Measurements from ENCODE around the gene SYT5. TPM values are rescaled to one million over a fixed set of nuclear protein-coding genes. Genes with fewer than 3 reads are reported as not detected.

SYT5 gene
- total and polyA plus RNA-seq, 11 donors = 0.15 TPM; not detected in 10

Small RNA genes lying within 50 kb of the gene (microRNA-seq; reads per million reads assigned to microRNA genes)
- gene MIR7975 = 0 to 0.06 (median 0) reads per million in 4 donors

Other genes with a start within 250 kb of the SYT5 start
- gene NLRP7, start 232.8 kb downstream of the SYT5 start, total RNA-seq = not detected
- not detected for gene NLRP7, start 232.8 kb downstream of the SYT5 start, polyA plus RNA-seq
- gene NLRP2, start 213.9 kb downstream of the SYT5 start, total RNA-seq = 1 to 10 TPM in 1 of 9 donors, under 1 TPM in 4, not detected in 4; 0.12 to 5.5 (median 0.79) TPM
- gene NLRP2, start 213.9 kb downstream of the SYT5 start, polyA plus RNA-seq = under 1 TPM in 1 of 2 donors, not detected in 1; 0.07 TPM
- 1 to 10 TPM in 1 of 9 donors, under 1 TPM in 7, not detected in 1; 0.24 to 1.7 (median 0.51) TPM for gene GP6, start 142.0 kb downstream of the SYT5 start, total RNA-seq
- under 1 TPM; 0.65 to 0.88 TPM for gene GP6, start 142.0 kb downstream of the SYT5 start, polyA plus RNA-seq
- 10 to 100 TPM; 29.3 to 60.7 (median 43.0) TPM for gene RDH13, start 117.1 kb downstream of the SYT5 start, total RNA-seq
- gene RDH13, start 117.1 kb downstream of the SYT5 start, polyA plus RNA-seq = 10 to 100 TPM; 34.6 to 37.9 TPM
- gene EPS8L1, start 104.4 kb downstream of the SYT5 start, total RNA-seq = 10 to 100 TPM in 1 of 9 donors, 1 to 10 TPM in 5, under 1 TPM in 3; 0.44 to 25.5 (median 1.5) TPM
- 1 to 10 TPM; 3.0 to 3.3 TPM for gene EPS8L1, start 104.4 kb downstream of the SYT5 start, polyA plus RNA-seq
- 100 to 1,000 TPM; 116 to 324 (median 209) TPM for gene PPP1R12C, start 62.7 kb downstream of the SYT5 start, total RNA-seq
- 100 to 1,000 TPM; 230 to 264 TPM for gene PPP1R12C, start 62.7 kb downstream of the SYT5 start, polyA plus RNA-seq
- gene TNNT1, start 31.1 kb downstream of the SYT5 start, total RNA-seq = 100 to 1,000 TPM in 3 of 9 donors, 10 to 100 TPM in 6; 18.7 to 192 (median 58.6) TPM
- 100 to 1,000 TPM in 1 of 2 donors, 10 to 100 TPM in 1; 23.8 to 264 TPM for gene TNNT1, start 31.1 kb downstream of the SYT5 start, polyA plus RNA-seq
- over 10,000 TPM in 3 of 9 donors, 1,000 to 10,000 TPM in 6; 1,912 to 14,347 (median 9,662) TPM for gene TNNI3, start 22.6 kb downstream of the SYT5 start, total RNA-seq
- over 10,000 TPM in 1 of 2 donors, 1,000 to 10,000 TPM in 1; 3,704 to 34,502 TPM for gene TNNI3, start 22.6 kb downstream of the SYT5 start, polyA plus RNA-seq
- 1 to 10 TPM in 7 of 9 donors, under 1 TPM in 2; 0.56 to 5.7 (median 2.1) TPM for gene DNAAF3, start 13.7 kb downstream of the SYT5 start, total RNA-seq
- 1 to 10 TPM; 1.8 to 4.4 TPM for gene DNAAF3, start 13.7 kb downstream of the SYT5 start, polyA plus RNA-seq
- gene PTPRH, start 29.2 kb upstream of the SYT5 start, total RNA-seq = 1 to 10 TPM in 8 of 9 donors, under 1 TPM in 1; 0.75 to 5.7 (median 2.3) TPM
- 10 to 100 TPM in 1 of 2 donors, 1 to 10 TPM in 1; 1.8 to 11.4 TPM for gene PTPRH, start 29.2 kb upstream of the SYT5 start, polyA plus RNA-seq
- gene TMEM86B, start 48.5 kb upstream of the SYT5 start, total RNA-seq = 1 to 10 TPM in 8 of 9 donors, under 1 TPM in 1; 0.64 to 2.5 (median 1.9) TPM
- 1 to 10 TPM; 2.7 to 3.1 TPM for gene TMEM86B, start 48.5 kb upstream of the SYT5 start, polyA plus RNA-seq
- gene PPP6R1, start 78.7 kb upstream of the SYT5 start, total RNA-seq = 10 to 100 TPM; 28.6 to 59.9 (median 41.1) TPM
- gene PPP6R1, start 78.7 kb upstream of the SYT5 start, polyA plus RNA-seq = 10 to 100 TPM; 34.7 to 60.4 TPM
- gene HSPBP1, start 99.8 kb upstream of the SYT5 start, total RNA-seq = 10 to 100 TPM; 25.7 to 42.0 (median 30.6) TPM
- 10 to 100 TPM; 56.4 to 76.0 TPM for gene HSPBP1, start 99.8 kb upstream of the SYT5 start, polyA plus RNA-seq
- gene BRSK1, start 103.7 kb upstream of the SYT5 start, total RNA-seq = 1 to 10 TPM; 2.0 to 7.4 (median 3.6) TPM
- 1 to 10 TPM; 1.6 to 1.8 TPM for gene BRSK1, start 103.7 kb upstream of the SYT5 start, polyA plus RNA-seq
- gene TMEM150B, start 145.1 kb upstream of the SYT5 start, total RNA-seq = 10 to 100 TPM in 1 of 9 donors, 1 to 10 TPM in 4, under 1 TPM in 3, not detected in 1; 0.43 to 14.1 (median 1.2) TPM
- under 1 TPM; 0.72 to 0.79 TPM for gene TMEM150B, start 145.1 kb upstream of the SYT5 start, polyA plus RNA-seq
- gene KMT5C, start 159.6 kb upstream of the SYT5 start, total RNA-seq = 10 to 100 TPM in 1 of 9 donors, 1 to 10 TPM in 8; 3.6 to 10.8 (median 7.2) TPM
- gene KMT5C, start 159.6 kb upstream of the SYT5 start, polyA plus RNA-seq = 1 to 10 TPM; 3.3 to 6.2 TPM
- gene COX6B2, start 174.4 kb upstream of the SYT5 start, total RNA-seq = under 1 TPM in 1 of 9 donors, not detected in 8; 0.16 TPM
- gene COX6B2, start 174.4 kb upstream of the SYT5 start, polyA plus RNA-seq = not detected
- not detected for gene GARIN5B, start 183.0 kb upstream of the SYT5 start, total RNA-seq
- not detected for gene GARIN5B, start 183.0 kb upstream of the SYT5 start, polyA plus RNA-seq
- under 1 TPM in 2 of 9 donors, not detected in 7; 0.11 to 0.43 TPM for gene IL11, start 190.2 kb upstream of the SYT5 start, total RNA-seq
- gene IL11, start 190.2 kb upstream of the SYT5 start, polyA plus RNA-seq = under 1 TPM in 1 of 2 donors, not detected in 1; 0.25 TPM
- gene TMEM190, start 196.5 kb upstream of the SYT5 start, total RNA-seq = not detected
- not detected for gene TMEM190, start 196.5 kb upstream of the SYT5 start, polyA plus RNA-seq
- gene TMEM238, start 204.0 kb upstream of the SYT5 start, total RNA-seq = 1 to 10 TPM in 2 of 9 donors, under 1 TPM in 5, not detected in 2; 0.35 to 2.2 (median 0.56) TPM
- not detected for gene TMEM238, start 204.0 kb upstream of the SYT5 start, polyA plus RNA-seq
- gene RPL28, start 205.6 kb upstream of the SYT5 start, total RNA-seq = 1,000 to 10,000 TPM in 1 of 9 donors, 100 to 1,000 TPM in 8; 196 to 1,019 (median 565) TPM
- 1,000 to 10,000 TPM in 1 of 2 donors, 100 to 1,000 TPM in 1; 768 to 1,391 TPM for gene RPL28, start 205.6 kb upstream of the SYT5 start, polyA plus RNA-seq
- 10 to 100 TPM; 16.5 to 51.8 (median 29.1) TPM for gene UBE2S, start 227.5 kb upstream of the SYT5 start, total RNA-seq
- gene UBE2S, start 227.5 kb upstream of the SYT5 start, polyA plus RNA-seq = 10 to 100 TPM; 10.9 to 27.3 TPM

Data from heart left ventricle (tissue), 11 donors.